HG02840 (cell line): ENCODE measurements around the gene SH3BP5.

Experiments used
- ATAC-seq: cut with Tn5 transposase; IDR thresholded peaks from one replicate; pipeline ENCODE4 v1.9.1; 2021; ENCODE audit warnings: mild to moderate bottlenecking, moderate library complexity, moderate number of reproducible peaks; ENCODE audit not compliant: unreplicated experiment, low FRiP score

SH3BP5 gene

GRCh38 chr3:15300323-15301078 lies 31.9 kb downstream of the SH3BP5 start:
- no peak for ATAC-seq

GRCh38 chr3:15299036-15299435 lies 33.4 kb downstream of the SH3BP5 start:
- ATAC-seq: no peak

DNA sequence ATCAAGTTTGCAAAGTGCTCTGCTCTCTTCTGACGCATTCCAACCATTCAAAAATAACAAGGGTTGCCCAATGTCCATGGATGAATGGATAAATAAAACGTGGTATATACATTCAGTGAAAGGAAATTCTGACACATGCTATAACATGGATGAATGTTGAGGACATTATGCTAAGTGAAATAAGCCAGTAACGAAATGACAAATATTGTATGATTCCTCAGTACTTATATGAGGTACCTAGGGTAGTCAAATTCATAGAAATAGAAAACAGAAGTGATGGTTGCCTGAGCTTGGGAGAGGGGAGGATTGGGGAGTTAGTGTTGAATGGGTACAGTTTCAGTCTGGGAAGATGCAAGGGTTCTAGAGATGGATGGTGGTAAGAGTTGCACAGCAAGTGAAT lies 33.9 kb downstream of the SH3BP5 start:
- ATAC-seq: no peak

GRCh38 chr3:15297608-15298350 lies 34.6 kb downstream of the SH3BP5 start:
- ATAC-seq: no peak

DNA sequence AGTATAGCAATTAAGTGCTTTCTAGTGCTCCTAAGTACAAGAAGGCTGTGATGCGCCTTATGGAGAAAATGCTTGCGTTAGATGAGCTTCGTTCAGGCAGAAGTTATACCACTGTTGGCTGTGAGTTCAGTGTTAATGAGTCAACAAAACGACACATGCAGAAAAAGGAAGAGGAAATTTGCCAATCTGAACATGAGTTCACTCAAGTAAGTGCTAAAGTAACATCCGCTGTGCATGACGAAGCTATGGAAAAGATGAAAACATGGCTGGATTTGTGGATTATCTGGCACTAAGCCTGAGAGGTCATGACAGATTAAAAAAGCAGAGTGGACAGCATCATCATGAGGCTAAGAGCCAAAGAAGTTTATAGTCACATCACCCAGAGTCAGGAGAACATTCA lies 36.9 kb downstream of the SH3BP5 start:
- ATAC-seq: no peak

- no peak for ATAC-seq
These were observed 37.5 kb downstream of the SH3BP5 start for GRCh38 chr3:15294929-15295328.

DNA sequence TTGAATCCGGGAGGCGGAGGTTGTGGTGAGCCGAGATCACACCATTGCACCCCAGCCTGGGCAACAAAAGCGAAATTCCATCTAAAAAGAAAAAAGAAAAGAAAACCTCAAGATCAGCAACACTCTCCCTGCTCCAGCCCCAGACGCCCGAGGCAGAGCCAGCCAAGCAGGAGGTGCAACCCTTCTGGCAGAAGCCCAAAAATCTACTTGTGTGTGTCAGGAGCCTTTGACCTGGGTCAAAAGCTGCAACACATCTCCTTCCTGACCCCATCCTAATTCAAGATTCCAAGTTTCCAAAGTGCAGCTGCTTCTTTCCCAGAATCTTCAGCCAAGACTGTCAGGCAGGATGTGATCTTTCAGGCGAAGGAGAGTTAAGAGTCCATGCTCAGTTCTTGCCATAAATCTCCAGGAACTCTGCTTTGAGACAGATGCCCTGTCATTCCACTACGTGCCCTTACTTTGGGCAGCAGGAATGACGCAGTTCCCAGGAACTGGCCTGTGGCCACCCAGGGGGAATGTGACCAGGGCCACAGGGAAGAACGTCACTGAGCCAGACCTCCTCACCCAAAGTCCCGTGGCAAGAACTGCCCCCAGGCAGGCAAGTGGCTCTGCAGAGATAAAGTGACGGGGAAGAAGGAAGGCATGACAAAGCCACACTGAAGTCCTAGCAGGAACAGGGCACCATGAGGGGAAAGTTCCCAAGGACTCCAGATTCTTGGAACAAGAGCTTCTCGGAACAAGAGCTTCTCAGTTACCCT lies 39.4 kb downstream of the SH3BP5 start:
- no peak for ATAC-seq

DNA sequence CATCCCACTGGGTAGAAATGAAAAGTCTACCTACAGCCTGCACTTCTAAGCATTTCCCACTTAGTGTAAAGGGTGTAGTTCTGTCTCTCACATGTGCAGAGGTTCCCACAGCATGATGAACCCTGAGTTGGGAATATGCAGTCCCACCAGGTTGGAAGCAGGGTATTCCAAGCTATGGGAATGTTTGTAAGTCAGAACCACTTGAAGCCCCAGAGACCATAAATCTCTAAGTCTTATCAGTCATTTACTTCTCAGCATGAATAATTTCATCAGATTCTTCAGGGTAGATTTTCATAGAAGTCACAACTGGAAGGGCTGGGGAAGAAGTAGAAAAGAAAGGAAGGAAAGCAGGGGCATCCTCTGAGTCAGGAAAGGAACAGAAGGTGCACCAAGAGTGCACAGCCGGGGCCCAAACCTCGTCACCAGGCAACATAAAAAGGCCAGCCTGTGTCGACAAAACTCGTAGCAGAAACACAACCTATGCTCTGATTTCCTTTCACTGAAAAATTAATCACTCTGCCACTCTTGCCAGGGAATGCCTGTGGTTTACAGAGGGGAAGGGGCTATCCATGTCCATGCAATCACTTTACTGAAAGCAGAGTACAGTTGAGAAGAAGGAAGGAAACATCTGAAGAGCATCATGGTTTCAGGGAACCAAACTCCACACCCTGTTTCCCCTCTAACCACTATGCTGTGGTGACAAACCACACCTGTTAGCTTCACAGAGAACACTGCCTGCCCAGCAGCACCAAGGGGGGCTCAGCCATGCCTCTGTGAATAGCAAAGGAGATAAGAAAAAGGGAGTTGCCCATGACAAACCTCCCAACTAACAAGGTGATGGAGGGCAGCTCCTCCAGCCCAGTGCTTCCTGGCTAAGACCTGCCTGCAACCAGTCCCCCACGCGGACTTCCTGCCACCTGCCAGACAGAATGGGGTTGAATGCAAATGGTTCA lies 40.5 kb downstream of the SH3BP5 start:
- peak; percentile 76 for ATAC-seq

GRCh38 chr3:15290736-15291135 lies 41.6 kb downstream of the SH3BP5 start:
- ATAC-seq: no peak

DNA sequence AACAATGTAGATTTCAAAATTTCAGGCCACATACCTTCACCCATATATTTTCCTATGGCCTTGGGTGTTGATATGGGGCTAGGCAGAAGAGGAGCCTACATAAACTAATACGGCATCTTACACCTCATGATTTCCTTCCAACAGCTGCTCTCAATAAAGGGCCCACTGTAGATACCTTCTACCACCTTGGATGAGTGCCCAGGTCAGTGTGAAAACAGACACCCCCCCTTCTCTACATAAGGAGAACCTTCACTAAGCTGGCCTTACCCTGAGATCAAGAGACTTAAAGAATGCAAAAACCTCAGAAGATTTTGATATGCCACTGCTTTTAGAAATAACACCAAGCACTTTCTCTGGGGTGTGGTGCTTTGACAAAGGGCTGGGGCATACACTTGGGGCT lies 42.7 kb downstream of the SH3BP5 start:
- ATAC-seq: no peak

- no peak for ATAC-seq
These were observed 43.9 kb downstream of the SH3BP5 start for GRCh38 chr3:15288331-15289035.

- no peak for ATAC-seq
These were observed 44.6 kb downstream of the SH3BP5 start for GRCh38 chr3:15287565-15288330.

DNA sequence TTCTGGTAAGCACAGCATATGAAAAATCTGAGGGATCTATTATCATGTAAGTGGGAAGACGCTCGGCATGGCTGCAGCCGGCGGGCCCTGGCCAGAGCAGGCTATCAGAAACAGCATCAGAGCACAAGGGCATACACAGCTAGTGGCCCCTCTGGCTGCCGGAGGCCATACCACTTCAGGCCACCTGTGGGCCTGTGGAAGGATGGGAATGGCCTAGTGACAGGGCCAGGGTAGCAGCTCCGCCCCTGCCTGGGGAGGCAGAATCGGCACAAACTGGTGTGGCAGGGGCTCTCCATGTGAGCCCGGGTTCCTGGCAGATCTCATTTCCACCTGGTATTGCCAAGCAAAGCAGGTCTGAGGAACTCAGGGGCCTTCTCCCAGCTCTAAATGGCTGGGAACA lies 46.4 kb downstream of the SH3BP5 start:
- no peak for ATAC-seq

DNA sequence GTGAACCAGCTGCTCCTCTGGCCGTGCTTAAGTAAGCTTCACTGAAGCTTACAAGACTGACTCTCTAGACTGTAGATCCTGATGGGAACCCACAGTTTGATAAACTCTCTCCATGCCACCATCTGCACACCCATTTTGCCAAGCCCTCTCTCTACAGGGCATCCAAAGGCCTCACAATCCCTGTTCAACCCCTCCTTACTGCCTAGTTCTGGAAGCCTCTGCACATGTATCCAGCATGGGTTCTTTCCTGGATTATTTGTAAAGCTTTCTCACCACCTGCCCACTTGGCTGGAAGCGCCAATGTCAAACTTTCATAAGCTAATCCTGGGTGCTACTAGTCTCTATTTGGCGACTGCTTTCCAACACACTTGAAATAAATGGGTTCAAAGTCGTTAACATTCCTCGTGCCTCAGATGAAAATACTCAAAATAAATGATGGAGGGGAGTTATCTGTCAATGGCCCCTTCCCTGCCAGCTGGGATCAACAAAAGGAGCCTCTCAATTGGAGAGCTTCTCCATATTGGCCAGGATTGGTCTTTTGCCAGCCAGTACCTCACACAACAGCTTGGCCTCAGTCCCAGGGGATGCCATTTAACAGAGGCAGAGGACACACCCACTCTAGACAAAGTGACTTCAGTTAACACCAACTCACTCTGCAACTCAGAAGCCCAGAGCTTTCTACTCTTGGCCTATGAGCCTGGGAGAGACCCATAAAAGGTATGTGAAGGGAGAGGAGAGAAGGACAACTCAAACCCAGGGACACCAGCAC lies 48.1 kb downstream of the SH3BP5 start:
- no peak for ATAC-seq

- no peak for ATAC-seq
These were observed 48.7 kb downstream of the SH3BP5 start for GRCh38 chr3:15283702-15284101.

DNA sequence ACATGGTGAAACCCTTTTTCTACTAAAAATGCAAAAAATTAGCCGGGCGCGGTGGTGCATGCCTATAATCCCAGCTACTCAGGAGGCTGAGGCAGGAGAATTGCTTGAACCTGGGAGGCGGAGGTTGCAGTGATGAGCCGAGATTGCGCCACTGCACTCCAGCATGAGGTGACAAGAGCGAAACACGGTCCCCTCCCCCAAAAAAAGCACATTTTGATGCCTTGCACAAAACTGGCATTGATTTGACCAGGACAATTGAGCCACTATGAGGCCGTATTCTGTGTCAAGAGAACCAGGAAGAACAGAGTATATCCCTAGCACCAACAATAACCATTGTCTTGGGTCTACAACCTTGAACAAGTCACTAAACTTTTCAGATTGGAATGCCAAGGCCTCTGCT lies 50.6 kb downstream of the SH3BP5 start:
- ATAC-seq: no peak

GRCh38 chr3:15280853-15281532 lies 51.4 kb downstream of the SH3BP5 start:
- no peak for ATAC-seq
